Stimulated activated CD8-positive, alpha-beta memory T cell treated with anti-CD3 and anti-CD28 coated beads, Interleukin-7, amount 100 ng/mL, for 48 hours (primary cell): ENCODE measurements around the gene PYURF.

Experiments
- DNase-seq, 2 donors: peaks; one replicate each; pipeline ENCODE4 v3.0.0-alpha.2; 2020; ENCODE audit warnings: low read depth in 1 of 2; ENCODE audit errors: extremely low read depth in 1 of 2

Gene PYURF

GRCh38 chr4:88523325-88524129, at the start of gene PYURF:
Gene PYURF (minus strand): TSS chr4:88523776. CDS start chr4:88523700, 76 bp downstream.
- peak; percentile 77 to 87 for DNase-seq

- DNase-seq = no peak
These were observed 46.4 kb upstream of the PYURF start for GRCh38 chr4:88570001-88570400.

- no peak for DNase-seq
These were observed 44.0 kb upstream of the PYURF start for GRCh38 chr4:88567591-88567990.

- no peak for DNase-seq
These were observed 26.2 kb upstream of the PYURF start for GRCh38 chr4:88549815-88550214.

- DNase-seq = peak; percentile 33 to 66
These were observed 15.9 kb upstream of the PYURF start for GRCh38 chr4:88539322-88540068.

GRCh38 chr4:88537709-88538108, 14.1 kb upstream of the PYURF start:
- no peak for DNase-seq

- DNase-seq = no peak
These were observed 11.6 kb upstream of the PYURF start for GRCh38 chr4:88535090-88535755.

GRCh38 chr4:88533937-88534750, 10.6 kb upstream of the PYURF start:
- no peak for DNase-seq

- no peak for DNase-seq
These were observed 9.7 kb upstream of the PYURF start for GRCh38 chr4:88533088-88533790.

- DNase-seq = no peak
These were observed 8.0 kb upstream of the PYURF start for GRCh38 chr4:88531549-88531948.

GRCh38 chr4:88528861-88529260, 5.3 kb upstream of the PYURF start:
- no peak for DNase-seq

GRCh38 chr4:88527787-88528186, 4.2 kb upstream of the PYURF start:
- no peak for DNase-seq

- no peak for DNase-seq
These were observed 2.7 kb upstream of the PYURF start for GRCh38 chr4:88526221-88526815.

- no peak for DNase-seq
These were observed 595 bp upstream of the PYURF start for GRCh38 chr4:88524171-88524570.

GRCh38 chr4:88522702-88523324, 763 bp downstream of the PYURF start:
- peak in 1 of 2 donors; percentile 32 for DNase-seq

- DNase-seq = no peak
These were observed 4.7 kb downstream of the PYURF start for GRCh38 chr4:88518911-88519310.

GRCh38 chr4:88517825-88518224, 5.8 kb downstream of the PYURF start:
- DNase-seq = no peak

GRCh38 chr4:88516746-88517145, 6.8 kb downstream of the PYURF start:
- DNase-seq = no peak
